DMS114 treated with DMSO at 0.1 percent for 48 hours (cell line): Measurements from ENCODE around the gene OIT3.

Experiments
- DNase-seq: peaks from one replicate; lab custom pipeline; 2025; ENCODE audit not compliant: unreplicated experiment; lab: John Stamatoyannopoulos, UW

The OIT3 gene

DNA sequence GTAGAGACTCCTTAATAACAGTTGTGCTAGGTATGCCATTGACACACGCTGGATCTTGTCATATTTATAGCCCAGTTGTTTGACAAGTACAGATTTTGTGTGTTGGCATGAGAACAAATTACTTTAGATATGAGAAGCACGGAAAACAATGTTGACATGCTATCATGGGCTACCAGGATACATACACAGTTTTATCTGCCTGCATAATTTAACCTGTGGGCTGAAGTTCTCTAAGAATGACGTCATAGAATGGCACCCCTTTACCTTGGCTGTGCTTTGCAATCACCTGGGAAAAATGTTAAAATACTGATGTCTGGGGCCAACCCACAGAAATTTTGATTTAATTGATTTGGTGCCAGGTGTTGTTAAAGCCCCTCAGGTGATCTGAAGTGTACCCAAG is 58.2 kb downstream of the OIT3 start:
- no peak for DNase-seq

DNA sequence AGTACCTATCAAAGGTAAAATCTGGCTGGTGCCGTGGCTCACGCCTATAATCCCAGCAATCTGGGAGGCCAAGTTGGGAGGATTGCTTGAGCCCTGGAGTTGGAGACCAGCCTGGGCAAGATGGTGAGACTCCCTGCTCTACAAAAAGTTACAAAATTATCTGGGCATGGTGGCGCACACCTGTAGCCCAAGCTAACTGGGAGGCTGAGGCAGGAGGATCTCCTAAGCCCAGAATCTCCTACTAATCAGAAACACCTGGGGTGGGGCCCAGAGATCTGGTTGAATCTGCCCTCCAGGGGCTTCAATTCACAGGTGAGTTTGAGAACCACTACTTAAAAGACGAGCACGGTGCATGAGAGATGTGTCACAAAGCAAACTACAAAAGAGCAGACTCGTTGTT is 58.6 kb downstream of the OIT3 start:
- no peak for DNase-seq

DNA sequence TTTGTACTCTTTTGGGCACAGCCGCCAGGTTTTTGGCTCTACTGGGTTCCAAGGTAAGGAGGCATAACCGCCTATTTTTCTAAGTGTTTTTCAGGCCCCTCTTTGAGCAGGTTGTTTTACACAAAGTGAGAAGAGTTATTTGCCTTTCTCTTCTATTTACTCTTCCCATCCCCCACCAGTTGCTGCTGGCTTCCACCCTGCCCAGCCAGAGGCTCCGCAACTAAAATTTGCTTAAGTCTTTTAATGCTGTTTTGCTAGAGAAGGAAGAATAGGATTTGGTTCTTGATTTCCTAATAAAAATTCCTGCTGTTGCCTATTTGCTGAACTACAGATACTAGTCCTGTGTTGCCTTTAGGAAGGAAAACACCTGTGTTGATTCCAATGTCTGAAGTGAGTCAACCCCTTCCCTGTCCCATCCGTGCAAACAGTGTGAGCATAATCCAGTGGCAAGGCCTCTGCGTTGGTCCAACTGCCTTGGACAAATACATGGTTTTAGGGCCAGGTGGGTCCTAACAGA is 59.2 kb downstream of the OIT3 start:
- no peak for DNase-seq

DNA sequence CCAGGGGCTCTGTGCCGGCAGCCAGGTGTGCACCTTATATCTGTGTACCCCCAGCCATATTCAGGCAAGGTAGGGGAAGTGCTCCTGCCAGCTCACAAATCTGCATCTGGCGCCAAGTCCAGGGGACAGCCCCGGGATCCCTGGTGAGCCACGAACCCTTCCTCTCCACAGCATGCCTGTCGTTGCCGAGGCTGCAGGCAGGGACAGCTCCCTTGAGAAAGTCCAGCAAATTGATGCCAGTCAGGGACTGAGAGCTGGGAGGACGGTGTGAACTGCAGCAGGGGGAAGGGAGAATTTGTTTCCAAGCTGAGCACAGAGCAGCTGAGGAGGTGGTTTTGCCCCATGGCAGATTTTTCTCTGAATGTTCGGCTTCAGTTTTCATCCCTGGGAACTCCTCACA is 60.1 kb downstream of the OIT3 start:
- no peak for DNase-seq

DNA sequence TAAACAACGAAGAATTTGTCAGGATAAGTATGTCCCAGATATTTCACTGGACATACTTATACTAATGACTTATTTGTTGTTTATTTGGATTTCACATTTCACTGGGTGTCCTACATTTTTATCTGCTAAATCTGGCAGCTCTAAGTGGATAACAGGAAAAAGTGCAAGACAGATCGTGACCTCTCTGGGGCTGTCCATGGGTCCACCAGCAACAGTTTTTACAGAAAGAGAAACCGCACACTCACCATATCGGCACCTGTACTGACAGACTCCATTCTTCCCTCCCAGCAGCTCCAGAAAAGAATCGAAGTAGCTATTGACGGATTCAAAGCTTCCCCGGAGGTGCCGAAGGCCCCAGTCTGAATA is 60.7 kb downstream of the OIT3 start:
- DNase-seq, result no peak

DNA sequence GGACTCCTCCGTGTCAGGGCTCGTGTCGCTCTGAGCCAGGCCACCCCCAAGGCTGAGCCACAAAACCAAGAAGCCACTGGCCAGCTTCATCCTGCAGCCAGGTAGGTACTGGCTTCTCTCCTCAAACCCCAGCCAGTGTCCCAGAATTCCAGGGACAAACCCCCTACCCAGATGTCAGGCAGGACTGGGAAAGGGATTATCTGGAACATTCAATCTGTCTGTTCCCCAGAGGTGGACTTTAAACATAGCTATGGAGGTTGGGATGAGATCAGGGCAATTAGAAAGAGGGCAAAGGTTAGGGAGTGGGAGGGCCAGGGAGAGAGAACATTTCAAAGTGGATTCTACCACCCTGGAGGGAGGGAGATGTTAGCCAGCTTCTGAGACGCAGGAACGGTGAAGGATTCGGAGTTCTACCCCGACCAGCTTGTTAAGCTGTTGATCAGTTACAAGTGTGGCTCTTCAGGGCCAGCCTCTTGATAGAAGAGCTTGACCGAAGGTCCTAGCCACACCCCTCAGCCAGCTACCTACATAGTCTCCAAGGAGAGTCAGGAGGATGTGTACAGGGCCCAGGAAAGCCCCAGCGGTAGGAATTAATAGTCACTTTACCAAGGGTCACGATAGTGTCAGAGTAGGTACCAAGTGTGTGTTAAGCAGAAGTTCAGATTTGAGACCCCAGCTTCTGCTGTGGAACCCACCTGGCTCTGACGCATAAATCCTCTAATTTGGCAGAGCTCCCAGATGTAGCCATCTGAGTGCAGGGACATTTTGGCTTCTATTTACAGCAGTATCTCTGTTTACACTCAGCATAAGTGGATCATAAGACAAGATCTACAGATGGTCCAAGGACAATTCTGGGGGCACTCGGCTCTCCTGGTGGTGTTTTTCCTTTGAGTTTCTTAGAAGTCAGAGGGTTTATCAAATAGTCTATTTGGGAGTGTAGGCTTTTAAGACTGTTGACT is 61.3 kb downstream of the OIT3 start, which contains the start of gene PLA2G12B:
PLA2G12B (minus strand) TSS at position 211 of the 959 bp plus-strand sequence; CDS start at position 90, 121 bp downstream.
- DNase-seq, result no peak

DNA sequence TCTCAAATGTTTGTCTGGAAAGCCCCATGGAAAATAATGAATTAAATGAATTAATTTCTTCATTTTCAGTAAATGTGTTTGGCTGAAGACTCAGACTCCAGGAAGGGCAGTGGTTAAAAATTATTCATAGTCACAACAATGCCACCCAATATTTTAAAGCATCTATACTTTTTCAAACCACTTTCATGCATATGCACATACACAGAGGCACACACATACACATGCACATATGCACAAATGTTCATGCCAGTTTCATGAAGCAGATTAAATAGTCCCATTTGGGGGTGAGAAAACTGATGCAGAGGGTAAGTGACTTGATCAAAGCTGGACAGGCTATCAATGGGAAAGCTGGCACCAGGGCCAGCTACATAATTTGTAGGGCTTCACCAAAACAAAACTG is 62.5 kb downstream of the OIT3 start:
- no peak for DNase-seq

DNA sequence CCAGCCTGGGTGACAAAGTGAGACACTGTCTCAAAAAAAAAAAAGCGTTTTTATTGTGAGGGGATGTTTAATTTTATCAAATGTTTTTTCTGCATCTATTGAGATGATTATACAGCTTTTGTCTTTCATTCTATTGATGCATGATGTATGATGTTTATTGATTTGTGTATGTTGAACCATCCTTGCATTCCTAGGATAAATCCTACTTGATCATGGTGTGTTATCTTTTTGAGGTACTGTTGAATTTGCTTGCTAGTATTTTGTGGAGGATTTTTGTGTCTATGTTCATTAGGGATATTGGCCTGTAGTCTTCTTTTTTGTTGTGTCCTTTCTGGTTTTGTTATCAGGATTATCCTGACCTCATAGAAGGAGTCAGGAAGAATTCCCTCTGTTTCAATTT is 83.3 kb downstream of the OIT3 start:
- DNase-seq, result no peak

DNA sequence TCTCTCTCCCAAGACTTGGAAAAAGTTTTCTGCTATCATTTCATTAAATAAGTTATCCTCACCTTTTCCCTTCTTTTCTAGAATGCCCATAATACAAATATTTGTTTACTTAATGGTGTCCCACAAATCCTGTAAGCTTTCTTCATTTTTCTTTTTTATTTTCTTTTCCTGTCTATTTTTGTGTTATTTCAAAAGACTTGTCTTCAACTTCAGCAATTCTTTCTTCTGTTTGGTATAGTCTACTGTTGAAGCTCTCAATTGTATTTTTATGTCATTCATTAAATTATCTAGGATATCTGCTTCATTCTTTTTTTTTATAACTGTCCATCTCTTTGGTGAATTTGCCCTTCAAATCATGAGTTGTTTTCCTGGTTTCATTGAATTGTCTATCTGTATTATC is 86.2 kb downstream of the OIT3 start:
- no peak for DNase-seq

DNA sequence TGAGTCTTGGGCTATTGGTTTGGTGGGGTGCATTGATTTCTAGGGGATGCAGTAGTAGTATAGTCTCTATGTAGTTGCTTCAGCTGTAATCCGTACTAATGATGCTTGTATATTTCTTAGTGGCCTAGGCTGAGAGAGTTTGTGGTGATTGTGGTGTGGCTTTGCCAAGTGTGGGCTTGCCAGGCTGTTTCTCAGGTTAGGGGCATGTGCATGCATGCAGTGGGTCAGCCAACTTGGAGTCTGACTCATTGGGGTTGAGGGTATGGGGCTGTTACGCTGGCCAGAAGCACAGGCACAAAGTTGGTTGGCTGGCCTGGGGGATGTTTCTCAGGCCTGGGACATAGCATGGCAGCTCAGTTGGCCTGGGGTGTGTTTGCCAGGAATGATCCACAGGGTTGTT is 86.8 kb downstream of the OIT3 start:
- DNase-seq, result no peak

DNA sequence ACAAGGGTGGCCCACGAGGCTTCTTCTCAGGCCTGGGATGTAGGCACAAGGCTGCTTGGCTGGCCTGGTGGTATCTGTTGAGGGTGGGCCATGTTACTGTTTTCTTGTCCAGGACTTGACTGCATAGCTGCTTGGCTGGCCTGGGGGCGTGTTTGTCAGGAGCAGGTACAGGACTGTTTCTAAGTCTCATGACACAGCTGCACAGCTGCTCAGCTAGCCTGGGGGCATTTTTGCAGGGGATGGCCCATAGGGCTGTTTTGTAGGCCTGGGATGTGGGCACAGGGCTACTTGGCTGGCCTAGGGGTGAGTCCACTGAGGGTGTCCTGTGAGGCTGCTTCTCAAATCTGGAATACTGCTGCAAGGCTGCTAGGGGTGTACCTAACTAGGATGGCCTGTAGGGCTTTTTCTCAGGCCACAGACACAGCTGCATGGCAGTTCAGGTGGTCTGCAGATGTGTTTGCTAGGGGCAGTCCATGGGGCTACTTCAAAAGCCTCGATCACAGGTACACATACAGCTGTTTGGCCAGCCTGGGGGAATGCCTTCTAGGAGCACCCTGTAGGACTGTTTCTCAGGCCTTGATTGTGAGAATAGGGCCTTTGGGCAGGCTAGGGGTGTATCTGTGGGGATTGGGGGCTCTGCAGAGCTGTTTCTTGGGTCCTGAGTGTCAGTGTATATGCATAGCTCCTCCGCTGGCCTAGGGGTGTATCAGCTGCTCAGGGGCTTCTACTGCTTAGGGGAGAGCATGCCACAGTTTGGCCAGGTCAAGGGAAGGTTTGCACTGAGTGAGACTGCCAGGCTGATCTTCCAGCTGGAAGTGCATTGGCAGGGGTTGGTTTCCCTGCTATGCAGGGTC is 87.7 kb downstream of the OIT3 start:
- no peak for DNase-seq

DNA sequence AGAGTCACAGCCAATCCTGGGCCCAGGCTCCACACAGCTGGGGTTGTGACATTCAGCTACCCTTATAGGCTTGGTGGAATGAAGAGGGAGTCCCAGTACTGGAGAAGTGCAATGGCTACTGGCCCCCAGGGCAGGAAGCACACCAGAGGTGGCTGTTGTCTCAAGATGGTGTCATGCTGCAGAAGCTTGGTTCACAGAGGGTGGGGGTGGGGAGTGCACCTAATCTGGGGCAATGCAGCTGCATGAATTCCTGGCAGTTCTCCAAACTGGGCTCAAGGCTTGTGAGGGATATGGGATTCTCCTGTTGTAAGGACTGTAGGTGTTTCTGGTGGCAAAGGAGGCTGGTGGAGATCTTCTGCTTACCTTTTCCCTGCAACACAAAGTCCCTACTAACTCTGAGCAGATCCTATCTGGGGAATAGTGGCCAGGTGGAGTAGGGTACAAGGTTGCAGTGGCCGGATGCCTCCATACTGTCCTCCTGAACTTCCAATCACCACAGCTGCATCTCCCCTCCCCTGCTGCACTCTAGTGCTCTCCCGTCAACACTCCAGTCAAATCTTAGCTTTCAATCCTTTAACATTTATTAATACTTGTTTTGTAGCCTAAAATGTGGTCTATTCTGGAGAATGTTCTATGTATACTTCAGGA is 88.5 kb downstream of the OIT3 start:
- no peak for DNase-seq
